SHP77 (cell line): ENCODE measurements around the gene ZSCAN2.
"Not testable (repeated sequence)": the region's sequence is repeated elsewhere in the genome, so short reads cannot be mapped to it uniquely, and the experiment has no call there.

Experiments
- DNase-seq, 2 experiments: peaks; one replicate each; lab custom pipeline; 2025; lab: John Stamatoyannopoulos, UW

The ZSCAN2 gene

DNA sequence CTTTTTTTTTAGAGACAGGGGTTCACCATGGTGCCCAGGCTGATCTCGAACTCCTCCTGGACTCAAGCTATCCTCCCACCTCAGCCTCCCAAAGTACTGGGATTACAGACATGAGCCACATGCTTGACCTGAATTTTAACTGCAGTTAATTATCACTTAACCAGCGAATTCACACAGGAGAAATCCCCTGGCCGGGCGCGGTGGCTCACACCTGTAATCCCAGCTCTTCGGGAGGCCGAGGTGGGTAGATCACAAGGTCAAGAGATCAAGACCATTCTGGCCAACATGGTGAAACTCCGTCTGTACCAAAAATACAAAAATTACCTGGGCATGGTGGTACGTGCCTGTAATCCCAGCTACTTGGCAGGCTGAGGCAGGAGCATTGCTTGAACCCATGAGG is 41.1 kb downstream of the ZSCAN2 start:
- not testable (repeated sequence) for DNase-seq

DNA sequence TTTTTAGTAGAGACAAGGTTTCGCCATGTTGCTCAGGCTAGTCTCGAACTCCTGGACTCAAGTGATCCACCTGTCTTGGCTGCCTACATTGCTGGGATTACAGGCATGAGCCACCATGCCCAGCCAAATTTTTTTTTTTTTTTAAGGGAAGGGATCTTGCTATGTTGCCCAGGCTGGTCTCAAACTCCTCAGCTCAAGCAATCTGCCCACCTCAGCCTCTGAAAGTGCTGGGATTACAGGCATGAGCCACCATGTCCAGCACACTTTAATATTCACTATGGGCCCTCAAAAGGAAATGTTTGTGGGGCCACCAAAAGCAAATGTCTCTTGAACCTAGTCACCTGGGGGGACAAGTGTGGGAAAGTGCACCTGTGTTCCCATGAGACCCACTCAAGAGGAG is 41.8 kb downstream of the ZSCAN2 start:
- not testable (repeated sequence) for DNase-seq

GRCh38 chr15:84643838-84644237 is 43.0 kb downstream of the ZSCAN2 start:
- DNase-seq: no peak

DNA sequence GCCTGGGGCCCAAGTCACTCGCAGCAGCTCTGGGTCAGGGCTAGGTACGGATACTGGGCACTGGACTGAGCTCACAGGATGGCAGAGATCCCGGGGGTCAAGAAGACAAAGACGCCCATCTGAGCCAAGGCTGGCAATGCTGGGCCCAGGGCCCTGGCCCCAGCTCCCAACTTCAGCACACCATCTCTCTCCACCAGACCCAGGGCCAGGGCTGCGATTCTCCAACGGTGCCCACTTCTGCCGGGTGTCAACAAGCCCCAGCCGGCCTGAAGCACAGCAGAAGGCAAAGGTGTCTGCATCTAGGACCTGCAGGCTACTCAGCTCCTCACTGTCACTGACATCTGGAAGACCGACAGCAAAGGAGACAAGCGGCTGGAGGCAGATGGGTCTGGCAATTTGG is 44.7 kb downstream of the ZSCAN2 start:
- DNase-seq: no peak

DNA sequence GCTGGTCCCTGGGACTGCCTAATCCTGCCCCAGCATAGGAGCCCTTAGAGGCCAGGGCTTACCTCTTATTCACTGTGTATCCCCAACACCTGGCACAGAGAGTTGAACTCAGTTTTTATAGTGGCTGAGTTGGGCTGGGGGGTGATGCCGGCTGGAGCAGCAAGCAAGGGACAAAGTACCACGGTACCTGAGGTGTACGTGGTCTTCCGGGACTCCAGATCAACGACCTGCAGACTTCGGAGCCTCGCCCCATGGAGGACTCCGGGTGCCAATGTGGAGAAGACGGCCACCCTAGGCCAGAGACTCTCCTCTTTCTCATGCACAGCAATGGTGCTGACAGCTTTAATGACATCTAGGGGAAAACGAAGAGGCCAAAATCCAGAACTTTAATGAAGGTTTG is 45.2 kb downstream of the ZSCAN2 start:
- DNase-seq: no peak

DNA sequence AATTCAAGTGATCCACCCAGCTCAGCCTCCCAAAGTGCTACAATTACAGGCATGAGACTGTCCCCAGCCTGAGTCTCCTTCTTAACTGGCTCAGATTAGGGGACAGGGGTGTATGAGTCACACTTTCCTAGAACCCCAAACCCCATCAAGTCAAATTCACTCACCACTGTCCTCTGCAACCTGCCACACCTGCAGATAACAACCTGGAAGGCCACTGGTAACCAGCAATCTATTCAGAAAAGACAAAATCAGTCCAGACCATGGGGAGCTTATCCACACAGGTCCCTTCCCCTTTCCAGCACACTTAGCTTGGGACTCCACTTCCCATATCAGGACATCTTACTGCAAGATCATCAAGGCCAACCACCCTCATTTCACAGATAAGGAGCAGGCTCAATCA is 46.9 kb downstream of the ZSCAN2 start:
- DNase-seq: no peak

DNA sequence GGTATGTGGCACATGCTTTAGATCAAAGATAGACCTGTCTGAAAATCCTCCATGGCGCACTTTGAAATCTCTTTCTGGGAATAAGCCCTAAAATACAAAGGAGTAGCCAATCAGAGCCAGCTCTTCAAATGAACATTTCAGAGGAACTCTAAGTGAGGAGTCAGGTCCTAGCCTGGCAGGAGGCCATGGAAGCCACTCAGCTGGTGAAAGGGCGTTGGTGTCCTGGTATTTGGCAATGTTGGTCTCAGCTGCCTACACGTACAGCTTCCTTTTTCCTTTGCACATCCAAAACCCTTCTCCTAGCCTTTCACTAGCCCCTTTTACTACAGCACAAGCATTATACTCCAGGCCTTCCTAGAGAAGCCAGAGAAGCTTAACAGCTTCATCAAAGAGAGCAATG is 47.7 kb downstream of the ZSCAN2 start:
- no peak for DNase-seq

DNA sequence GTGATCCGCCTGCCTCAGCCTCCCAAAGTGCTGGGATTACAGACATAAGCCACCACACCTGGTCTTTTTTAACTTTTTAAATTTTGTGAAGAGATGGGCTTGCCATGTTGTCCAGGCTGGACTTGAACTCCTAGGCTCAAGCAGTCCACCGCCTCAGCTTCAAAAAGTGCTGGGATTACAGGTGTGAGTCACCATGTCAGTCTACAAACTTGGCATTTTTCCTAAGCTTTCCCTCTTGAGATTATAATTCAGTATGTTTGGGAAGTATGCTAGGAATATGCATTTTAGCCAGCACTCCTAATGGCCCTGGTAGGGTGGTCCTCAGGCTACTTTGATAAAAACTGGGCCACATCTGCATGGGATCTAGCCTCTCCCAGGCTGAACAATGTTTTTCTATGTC is 48.9 kb downstream of the ZSCAN2 start:
- DNase-seq: no peak

DNA sequence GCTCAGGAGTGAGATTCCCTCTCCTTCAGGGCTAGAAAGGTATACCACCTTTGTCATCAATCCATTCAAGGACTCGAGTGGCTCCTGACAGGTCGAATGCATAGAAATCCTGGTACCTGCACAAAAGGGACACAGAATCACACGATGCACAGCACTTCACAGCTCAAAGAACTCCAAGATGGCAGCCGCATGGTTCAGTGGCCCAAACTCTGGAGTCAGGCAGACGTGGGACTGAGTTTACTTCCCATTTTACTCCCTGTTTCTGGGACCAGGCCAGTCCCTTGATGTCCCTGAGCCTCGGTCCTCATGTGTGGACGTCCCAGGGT is 52.7 kb downstream of the ZSCAN2 start:
- DNase-seq: no peak

GRCh38 chr15:84653910-84654688 is 53.3 kb downstream of the ZSCAN2 start, which contains the start of gene WDR73:
Gene WDR73, minus strand, starts transcription at chr15:84654283. Its CDS starts 9 bp downstream, at chr15:84654274.
- DNase-seq: peak; percentile 86 to 92

GRCh38 chr15:84654689-84655453 is 54.1 kb downstream of the ZSCAN2 start:
- peak; percentile 74 to 78 for DNase-seq

DNA sequence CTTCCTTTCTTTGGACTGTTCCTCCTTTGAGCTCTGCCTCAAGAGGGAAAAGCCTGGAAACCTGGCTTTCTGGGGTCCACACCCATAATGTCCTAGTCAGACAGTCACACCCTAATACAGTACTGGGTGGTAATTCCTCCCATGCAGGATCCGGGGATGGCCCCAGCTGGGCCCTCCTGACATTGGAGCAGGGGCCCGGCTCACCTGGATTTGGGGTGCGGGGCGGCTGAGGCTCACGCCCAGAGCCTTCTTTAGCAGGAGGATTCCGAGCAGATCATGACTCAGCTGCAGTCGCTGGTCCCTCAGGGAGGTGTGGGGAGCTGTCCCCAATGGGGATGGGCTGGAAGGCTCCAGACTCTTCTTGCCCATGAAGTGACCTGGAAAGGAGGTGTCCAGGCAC is 56.2 kb downstream of the ZSCAN2 start:
- no peak for DNase-seq

GRCh38 chr15:84657748-84658079 is 56.9 kb downstream of the ZSCAN2 start:
- no peak for DNase-seq

GRCh38 chr15:84658080-84658787 is 57.4 kb downstream of the ZSCAN2 start, which contains the start of gene NMB:
Gene NMB, minus strand, starts transcription at chr15:84658199. Its CDS starts 47 bp downstream, at chr15:84658152.
- DNase-seq: peak; percentile 70 to 87

GRCh38 chr15:84658788-84659411 is 58.1 kb downstream of the ZSCAN2 start:
- no peak for DNase-seq

GRCh38 chr15:84659904-84660781 is 59.3 kb downstream of the ZSCAN2 start:
- DNase-seq: no peak

GRCh38 chr15:84661001-84661400 is 60.2 kb downstream of the ZSCAN2 start:
- no peak for DNase-seq

GRCh38 chr15:84666373-84666772 is 65.6 kb downstream of the ZSCAN2 start:
- DNase-seq: no peak

DNA sequence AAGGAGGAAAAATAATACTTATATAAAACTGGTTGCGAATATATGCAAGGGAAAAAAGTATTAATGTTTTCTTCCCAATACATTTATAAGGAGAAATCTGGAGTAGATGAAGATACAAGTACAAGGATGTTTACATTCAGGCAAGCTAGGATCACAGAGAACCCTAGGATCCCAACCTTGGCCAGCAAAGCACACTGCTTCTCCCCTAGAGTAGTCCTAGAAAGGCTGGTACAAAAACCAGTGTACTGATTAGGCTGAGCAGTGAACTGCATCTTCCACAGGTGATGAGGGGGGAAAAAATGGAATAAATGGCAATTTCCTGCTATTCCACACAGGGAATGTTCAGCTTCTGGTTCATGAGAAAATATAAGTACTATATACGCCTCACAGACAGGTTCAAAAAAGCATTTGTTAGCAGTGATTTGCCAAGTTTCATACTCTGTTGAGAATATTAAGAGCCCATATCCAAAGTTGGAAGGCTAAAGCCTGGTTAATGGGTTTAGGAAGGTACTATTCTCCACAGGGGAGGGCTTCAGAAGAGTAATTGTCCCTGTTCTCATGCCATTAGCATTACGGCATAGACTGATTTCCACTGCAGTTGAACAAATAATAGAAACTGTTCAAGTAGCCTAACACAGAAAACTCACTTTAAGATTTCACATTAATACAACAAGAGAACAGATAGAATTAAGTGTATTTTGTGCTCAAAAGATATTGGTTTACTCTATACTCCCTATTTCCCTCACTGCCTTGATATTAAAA is 67.6 kb downstream of the ZSCAN2 start:
- no peak for DNase-seq

DNA sequence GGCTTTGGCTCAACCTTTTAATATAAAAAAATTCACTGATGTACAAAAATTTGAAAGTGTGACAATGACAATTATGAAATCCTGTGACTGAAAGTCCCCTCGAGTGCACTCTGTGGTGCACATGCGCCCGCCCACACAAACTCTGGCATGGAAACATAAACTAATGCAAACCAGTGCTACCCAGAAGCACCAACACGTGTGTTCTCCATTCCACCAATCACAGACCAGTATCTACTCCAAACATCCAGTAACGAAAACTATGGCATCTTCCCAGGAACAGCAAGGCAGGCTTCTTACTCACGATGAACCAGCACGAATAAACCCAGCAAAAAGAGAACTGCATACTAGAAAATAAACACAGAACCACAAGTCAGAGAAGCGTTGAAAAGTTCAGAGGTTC is 68.9 kb downstream of the ZSCAN2 start:
- no peak for DNase-seq

DNA sequence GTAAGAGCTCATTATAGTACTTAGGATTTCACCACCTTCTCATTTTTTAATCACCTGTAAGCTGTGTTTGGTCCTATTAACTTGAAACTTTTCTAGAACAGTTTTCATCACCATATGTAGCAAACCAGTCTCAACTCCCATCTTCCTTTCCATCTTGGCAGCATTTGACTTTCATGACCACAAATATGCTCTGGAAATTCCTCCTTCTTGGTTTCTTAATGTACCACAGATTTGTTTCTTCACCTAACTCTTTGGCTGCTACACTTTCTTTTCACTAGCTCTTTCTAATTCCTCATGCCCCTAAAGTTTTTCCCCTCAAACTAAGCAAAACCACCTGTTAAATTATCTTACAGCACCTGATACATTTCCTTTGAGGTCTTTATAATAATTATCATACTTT is 70.4 kb downstream of the ZSCAN2 start:
- no peak for DNase-seq
